ENCODE data around the gene SYNE1. TPM values are rescaled to one million over a fixed set of nuclear protein-coding genes. Genes with fewer than 3 reads are reported as not detected.

The SYNE1 gene
- total and polyA plus RNA-seq, 10 of the 15 experiments (the other 5 are each of a cell fraction or from before 2014, with no cell fraction given), result 2.3 to 28.7 (median 14.1) TPM

DNA sequence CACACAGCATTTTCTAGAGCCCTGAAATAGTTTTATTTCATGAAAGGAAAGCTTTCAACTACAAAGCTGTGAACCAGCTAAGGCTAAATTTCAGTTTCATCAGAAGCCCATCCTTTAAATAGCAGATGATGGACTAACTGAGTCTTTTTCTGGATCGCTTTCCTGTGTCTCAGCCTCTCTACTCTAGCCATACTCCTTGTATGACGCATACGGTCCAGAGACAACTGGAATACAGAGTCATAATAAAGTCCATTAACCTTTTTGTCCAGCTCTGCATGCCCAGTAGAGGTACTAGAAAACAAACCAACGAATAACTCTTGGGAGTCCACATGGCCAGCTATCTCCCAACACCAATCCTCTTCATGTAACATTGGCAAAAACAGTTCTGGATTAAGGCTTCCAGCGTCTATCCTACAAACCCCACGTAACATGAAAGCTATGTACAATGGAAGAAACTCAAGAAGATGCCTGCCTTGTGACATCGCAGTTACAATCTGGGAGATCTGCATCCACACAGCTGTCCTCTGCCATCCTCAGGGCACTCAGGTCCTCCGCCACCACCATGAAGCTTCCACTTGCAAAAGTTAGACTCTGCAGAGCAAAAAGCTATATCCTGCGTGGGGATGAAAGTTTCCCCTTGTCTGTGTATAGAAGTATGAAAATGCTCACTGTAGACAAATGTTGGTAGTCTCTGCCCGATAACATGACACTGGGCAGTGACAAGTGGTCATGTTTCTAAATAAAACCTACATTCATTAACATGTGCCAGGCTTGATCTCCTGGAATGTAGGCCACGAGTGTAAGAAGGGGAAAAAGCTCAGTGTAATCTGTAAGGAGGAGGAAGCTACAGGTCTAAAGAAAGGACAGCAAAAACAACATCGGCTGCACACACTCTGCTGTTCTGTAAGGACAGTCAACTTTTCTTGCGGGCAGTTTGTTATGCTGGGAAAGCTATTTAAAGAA is 469.2 kb downstream of the SYNE1 start:
- no TSS peak for BruUV-seq (replicated peaks)
- ATAC-seq, result no peak
- Histone ChIP-seq H3K36me3 (ENCODE audit: control insufficient read depth in 2 of 2, insufficient read depth in 2 of 2, low read length in 1 of 2) (peaks cover 0 to 2% of the 10 kb centered on the region in 2 experiments; a peak in 1 of 4 replicates), H3K4me1 (ENCODE audit: control insufficient read depth, insufficient read depth, low read length) (peaks cover 13% of the 10 kb centered on the region; the same call in 1 of the 2 replicates), H3K27ac (ENCODE audit: control insufficient read depth, insufficient read depth) (no peak overlapping the region), H3K9ac (ENCODE audit: control insufficient read depth, insufficient read depth, low read length) (no peak overlapping the region), H3K79me2 (ENCODE audit: control insufficient read depth, insufficient read depth, low read length) (no peaks in the 10 kb centered on the region), H3K4me2 (ENCODE audit: control insufficient read depth, insufficient read depth) (peak overlapping the region; percentile 38; the same call in 1 of the 2 replicates), H4K20me1 (ENCODE audit: control insufficient read depth, insufficient read depth) (no peaks in the 10 kb centered on the region), H3K9me3 (replicated peaks; ENCODE audit: control insufficient read depth, insufficient read depth, low read length) (peaks cover 6% of the 10 kb centered on the region), H2AFZ (ENCODE audit: control insufficient read depth, low read depth, low read length) (no peak overlapping the region; the same call in 1 of the 2 replicates), H3K27me3 (replicated peaks in 1 of 2; ENCODE audit: control insufficient read depth in 2 of 2, insufficient read depth in 2 of 2, low read length in 1 of 2) (no peaks in the 10 kb centered on the region), H3K4me3 (no peak overlapping the region)
- ChIA-PET POLR2A (no interaction called here), RAD21 (ENCODE audit: unreplicated experiment) (interaction anchor here (1.1 to 1.3 kb wide), 2 partner anchors 9 to 17 kb away, joined by 3 read pairs; no protein-coding TSS in a partner anchor), SMC1A (ENCODE audit: uncharacterized antibody, unreplicated experiment) (interaction anchor here (0.7 to 3.1 kb wide), 6 partner anchors 8 to 20 kb away, joined by 3 to 9 read pairs (median 4); no protein-coding TSS in a partner anchor), CTCF (interaction anchor here (0.6 to 1.4 kb wide), 2 partner anchors 15 to 1999 kb away, joined by 3 read pairs; no protein-coding TSS in a partner anchor)
- in situ Hi-C loops (cut with MboI), result no loop called here
- no peak for DNase-seq (ENCODE audit: low read depth, low spot score)
- WGBS (ENCODE audit: insufficient coverage, insufficient replicate concordance, low lambda C conversion rate, missing lambda C conversion rate), result 48% methylated on average over 13 of the region's 13 CpGs
- intact Hi-C loops (cut with micrococcal nuclease; ENCODE audit: unreplicated experiment), result no loop called here
- TF ChIP-seq ASH2L (IDR thresholded peaks at IDR 0.05; ENCODE audit: borderline replicate concordance, low read depth), result no peak
- TF ChIP-seq, protein P1, sequence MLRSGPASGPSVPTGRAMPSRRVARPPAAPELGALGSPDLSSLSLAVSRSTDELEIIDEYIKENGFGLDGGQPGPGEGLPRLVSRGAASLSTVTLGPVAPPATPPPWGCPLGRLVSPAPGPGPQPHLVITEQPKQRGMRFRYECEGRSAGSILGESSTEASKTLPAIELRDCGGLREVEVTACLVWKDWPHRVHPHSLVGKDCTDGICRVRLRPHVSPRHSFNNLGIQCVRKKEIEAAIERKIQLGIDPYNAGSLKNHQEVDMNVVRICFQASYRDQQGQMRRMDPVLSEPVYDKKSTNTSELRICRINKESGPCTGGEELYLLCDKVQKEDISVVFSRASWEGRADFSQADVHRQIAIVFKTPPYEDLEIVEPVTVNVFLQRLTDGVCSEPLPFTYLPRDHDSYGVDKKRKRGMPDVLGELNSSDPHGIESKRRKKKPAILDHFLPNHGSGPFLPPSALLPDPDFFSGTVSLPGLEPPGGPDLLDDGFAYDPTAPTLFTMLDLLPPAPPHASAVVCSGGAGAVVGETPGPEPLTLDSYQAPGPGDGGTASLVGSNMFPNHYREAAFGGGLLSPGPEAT (IDR thresholded peaks at IDR 0.05; ENCODE audit: low read depth), result no peak
- TF ChIP-seq CBFB (IDR thresholded peaks at IDR 0.05; ENCODE audit: low read depth), result no peak
- no peak for TF ChIP-seq WRNIP1 (IDR thresholded peaks at IDR 0.05; ENCODE audit: borderline replicate concordance, low read depth, low read length)
- TF ChIP-seq, protein P2, sequence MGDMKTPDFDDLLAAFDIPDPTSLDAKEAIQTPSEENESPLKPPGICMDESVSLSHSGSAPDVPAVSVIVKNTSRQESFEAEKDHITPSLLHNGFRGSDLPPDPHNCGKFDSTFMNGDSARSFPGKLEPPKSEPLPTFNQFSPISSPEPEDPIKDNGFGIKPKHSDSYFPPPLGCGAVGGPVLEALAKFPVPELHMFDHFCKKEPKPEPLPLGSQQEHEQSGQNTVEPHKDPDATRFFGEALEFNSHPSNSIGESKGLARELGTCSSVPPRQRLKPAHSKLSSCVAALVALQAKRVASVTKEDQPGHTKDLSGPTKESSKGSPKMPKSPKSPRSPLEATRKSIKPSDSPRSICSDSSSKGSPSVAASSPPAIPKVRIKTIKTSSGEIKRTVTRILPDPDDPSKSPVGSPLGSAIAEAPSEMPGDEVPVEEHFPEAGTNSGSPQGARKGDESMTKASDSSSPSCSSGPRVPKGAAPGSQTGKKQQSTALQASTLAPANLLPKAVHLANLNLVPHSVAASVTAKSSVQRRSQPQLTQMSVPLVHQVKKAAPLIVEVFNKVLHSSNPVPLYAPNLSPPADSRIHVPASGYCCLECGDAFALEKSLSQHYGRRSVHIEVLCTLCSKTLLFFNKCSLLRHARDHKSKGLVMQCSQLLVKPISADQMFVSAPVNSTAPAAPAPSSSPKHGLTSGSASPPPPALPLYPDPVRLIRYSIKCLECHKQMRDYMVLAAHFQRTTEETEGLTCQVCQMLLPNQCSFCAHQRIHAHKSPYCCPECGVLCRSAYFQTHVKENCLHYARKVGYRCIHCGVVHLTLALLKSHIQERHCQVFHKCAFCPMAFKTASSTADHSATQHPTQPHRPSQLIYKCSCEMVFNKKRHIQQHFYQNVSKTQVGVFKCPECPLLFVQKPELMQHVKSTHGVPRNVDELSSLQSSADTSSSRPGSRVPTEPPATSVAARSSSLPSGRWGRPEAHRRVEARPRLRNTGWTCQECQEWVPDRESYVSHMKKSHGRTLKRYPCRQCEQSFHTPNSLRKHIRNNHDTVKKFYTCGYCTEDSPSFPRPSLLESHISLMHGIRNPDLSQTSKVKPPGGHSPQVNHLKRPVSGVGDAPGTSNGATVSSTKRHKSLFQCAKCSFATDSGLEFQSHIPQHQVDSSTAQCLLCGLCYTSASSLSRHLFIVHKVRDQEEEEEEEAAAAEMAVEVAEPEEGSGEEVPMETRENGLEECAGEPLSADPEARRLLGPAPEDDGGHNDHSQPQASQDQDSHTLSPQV (IDR thresholded peaks at IDR 0.05), result no peak
- no peak for TF ChIP-seq CBX5 (IDR thresholded peaks at IDR 0.05; ENCODE audit: low read depth)
- no peak for TF ChIP-seq CHD2 (IDR thresholded peaks at IDR 0.05; ENCODE audit: borderline replicate concordance, low read depth, low read length)
- TF ChIP-seq RFX5 (IDR thresholded peaks at IDR 0.05; ENCODE audit: low read depth, low read length), result no peak
- TF ChIP-seq YY1 (IDR thresholded peaks at IDR 0.05; ENCODE audit: low read depth, low read length), result no peak
- TF ChIP-seq ZNF274 (IDR thresholded peaks at IDR 0.05; ENCODE audit: insufficient read depth, insufficient read length), result no peak
- no peak for TF ChIP-seq TBL1XR1 (IDR thresholded peaks at IDR 0.05; ENCODE audit: low read depth, low read length)
- TF ChIP-seq, protein P3, sequence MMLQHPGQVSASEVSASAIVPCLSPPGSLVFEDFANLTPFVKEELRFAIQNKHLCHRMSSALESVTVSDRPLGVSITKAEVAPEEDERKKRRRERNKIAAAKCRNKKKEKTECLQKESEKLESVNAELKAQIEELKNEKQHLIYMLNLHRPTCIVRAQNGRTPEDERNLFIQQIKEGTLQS (IDR thresholded peaks at IDR 0.05; ENCODE audit: borderline replicate concordance, extremely low read depth, low read depth, low read length), result no peak
- no peak for TF ChIP-seq IKZF1 (conservative IDR thresholded peaks at IDR 0.05)
- no peak for FAIRE-seq
